CD4-positive, alpha-beta T cell treated with Interleukin-15 for 4 hours (primary cell): Measurements from ENCODE around the gene POLR3E.

Experiments
- DNase-seq: peaks from one replicate; pipeline ENCODE4 v3.0.0-alpha.2; 2020; ENCODE audit warnings: low spot score

Gene POLR3E, protein sequence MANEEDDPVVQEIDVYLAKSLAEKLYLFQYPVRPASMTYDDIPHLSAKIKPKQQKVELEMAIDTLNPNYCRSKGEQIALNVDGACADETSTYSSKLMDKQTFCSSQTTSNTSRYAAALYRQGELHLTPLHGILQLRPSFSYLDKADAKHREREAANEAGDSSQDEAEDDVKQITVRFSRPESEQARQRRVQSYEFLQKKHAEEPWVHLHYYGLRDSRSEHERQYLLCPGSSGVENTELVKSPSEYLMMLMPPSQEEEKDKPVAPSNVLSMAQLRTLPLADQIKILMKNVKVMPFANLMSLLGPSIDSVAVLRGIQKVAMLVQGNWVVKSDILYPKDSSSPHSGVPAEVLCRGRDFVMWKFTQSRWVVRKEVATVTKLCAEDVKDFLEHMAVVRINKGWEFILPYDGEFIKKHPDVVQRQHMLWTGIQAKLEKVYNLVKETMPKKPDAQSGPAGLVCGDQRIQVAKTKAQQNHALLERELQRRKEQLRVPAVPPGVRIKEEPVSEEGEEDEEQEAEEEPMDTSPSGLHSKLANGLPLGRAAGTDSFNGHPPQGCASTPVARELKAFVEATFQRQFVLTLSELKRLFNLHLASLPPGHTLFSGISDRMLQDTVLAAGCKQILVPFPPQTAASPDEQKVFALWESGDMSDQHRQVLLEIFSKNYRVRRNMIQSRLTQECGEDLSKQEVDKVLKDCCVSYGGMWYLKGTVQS

DNA sequence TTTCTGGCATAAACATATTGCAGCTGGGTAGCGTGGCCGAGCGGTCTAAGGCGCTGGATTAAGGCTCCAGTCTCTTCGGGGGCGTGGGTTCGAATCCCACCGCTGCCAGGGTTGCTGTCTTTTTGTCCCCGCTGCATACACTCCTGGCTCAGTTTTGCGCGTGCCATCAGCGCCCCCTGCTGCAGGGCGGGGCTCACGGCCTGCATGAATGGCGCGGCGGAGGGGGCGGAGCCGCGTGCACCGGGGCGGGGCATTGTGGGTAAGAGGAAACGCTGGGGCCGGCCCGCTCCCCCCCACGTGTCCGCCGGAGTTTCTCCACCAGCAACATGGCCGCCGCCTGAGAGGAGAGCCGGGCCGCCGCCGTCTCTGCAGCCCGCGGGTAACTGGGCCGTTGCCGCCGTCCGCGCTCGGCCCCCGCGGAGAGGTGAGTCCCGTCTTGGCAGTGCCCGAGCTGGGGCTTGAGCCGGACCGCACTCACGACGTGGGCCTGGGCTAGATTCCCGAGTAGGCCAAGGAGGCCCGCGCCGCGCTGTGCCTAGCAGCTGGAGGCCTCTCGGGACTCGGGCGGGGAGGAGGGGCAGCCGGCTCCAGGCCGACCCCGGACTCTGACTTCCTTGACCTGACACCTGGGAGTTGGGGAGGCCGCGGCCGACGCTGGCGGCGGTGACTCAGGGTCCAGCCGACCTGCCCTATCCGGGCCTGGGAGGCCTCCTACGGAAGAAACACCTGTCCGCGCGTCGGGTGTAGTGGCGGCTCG, at the start of gene POLR3E:
TSS of gene POLR3E (plus strand) at position 296 of the 757 bp plus-strand sequence. CDS start 5,560 bp downstream, outside the sequence.
- DNase-seq = peak; percentile 99

DNA sequence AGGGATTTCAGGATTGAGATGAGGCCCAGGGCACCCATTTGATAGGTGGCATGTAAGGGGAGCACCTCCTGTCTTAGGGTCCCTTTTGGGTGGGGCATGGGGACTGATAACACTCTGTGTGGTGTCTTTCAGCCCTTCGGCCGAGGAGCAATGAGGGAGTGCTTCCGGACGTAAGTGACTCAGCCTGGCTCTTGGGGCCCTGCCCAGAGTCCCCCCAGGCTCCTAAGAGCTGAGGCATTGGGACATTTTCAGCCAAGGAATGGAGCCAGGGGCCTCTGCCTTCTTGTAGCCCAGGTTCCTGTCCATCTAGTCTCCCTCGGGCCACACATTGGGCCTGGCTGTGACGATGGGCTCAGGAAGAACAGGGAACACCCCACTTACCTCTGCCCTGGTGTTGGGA, 46.7 kb upstream of the POLR3E start:
- DNase-seq = no peak

DNA sequence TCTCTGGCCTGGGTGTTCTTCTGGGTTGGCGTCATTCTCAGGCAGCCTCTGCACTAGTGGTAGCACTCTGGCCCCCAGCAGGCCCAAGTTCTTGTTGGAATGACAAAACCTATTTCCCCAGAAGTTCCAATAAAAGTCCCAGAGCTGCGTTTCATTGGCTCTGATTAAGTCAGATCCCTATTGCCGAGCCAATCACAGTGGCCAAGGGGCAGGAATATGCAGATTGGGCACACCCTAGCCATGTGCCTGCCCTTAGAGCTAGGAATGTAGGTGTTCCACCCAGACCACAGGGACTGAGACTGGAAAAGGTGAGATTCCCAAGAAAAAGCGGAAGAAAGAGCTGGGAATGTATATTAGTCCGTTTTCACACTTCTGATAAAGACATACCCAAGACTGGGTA, 44.9 kb upstream of the POLR3E start:
- DNase-seq = no peak

DNA sequence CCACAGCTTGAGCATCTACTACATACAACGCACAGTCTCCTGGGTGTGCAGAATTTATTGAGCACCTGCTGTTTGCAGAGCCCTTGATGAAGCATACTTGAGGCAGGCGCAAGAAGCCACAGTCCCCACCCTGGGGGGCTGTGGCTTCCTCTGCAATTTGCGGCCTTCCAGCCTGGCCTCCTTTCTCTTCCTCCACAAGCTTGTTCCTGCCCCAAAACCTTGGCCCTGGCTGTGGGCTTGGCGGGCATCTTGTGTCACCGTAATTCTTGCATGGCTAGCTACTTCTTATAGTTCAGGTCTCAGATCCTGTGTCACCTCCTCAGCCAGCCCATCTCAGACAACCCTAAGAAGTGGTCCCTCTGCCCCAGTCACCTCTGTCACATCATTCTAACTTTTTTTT, 43.9 kb upstream of the POLR3E start:
- DNase-seq = no peak

DNA sequence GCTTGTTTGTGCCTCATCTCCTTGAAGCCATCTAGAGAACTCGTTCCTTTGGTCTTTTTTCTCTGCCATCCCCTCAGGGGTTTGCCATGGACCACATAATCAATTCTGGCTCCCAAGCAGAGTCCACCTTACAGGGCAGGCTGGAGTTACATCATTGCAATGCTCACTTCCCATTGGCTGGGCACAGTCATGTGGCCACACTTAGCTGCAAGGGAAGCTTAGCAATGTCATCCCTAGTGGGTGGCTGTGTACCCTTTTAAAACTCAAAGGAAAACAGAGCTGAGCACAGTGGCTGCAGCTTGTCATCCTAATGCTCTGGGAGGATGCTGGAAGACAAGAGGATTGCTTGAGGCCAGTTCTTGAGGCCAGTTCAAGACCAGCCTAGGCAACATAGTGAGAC, 41.9 kb upstream of the POLR3E start:
- no peak for DNase-seq

DNA sequence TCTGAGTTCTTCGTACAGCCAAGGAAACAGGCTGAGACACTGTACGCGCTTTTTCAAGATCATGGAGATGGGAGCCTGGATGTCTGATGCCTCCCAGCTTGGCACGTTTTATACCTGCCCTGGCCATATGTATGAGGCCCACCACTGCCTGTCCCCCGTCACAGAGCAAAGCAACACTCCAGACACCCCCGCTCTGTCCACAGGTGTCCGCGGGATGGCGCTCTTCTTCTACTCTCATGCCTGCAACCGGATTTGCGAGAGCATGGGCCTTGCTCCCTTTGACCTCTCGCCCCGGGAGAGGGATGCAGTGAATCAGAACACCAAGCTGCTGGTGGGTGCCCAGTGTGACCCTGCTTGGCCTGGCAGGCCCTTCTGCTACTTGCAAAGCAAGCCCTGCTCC, 39.8 kb upstream of the POLR3E start:
- no peak for DNase-seq

DNA sequence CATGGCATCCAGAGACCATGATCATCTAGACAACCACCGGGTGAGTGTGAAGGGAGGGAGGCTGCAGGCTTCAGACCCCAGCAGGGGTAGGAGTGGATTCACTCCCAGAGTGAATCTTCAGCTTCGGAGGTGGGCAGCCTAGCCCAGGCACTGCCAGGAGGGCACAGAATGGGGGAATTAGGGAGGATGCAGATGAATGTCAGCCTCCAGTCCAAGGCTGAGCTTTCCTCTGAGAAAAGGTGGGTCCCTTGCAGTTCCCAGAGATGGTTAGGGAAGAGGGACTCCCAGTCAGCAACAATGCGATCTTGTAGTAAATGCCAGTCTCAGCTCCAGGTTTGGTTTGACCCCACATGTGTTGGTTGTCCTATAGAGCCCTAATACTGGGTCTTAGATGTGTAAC, 36.7 kb upstream of the POLR3E start:
- DNase-seq = no peak

DNA sequence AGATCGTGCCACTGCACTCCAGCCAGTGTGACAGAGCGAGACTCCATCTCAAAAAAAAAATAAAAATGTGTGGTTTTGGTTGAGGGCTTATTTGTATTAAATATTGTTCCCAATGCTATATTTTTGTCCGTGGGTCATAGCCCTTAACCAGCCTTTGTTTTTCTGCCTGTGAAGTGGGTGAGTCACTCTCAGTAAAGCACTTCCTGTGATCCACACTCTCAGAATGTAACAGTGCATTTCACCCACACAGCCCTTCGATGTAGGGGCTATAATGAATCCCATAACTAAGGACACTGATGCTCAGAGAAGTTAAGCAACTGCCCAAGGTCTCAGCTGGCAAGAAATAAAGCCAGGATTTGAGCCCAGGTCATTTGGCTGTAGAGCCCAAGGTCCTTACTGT, 34.7 kb upstream of the POLR3E start:
- DNase-seq = peak; percentile 34

DNA sequence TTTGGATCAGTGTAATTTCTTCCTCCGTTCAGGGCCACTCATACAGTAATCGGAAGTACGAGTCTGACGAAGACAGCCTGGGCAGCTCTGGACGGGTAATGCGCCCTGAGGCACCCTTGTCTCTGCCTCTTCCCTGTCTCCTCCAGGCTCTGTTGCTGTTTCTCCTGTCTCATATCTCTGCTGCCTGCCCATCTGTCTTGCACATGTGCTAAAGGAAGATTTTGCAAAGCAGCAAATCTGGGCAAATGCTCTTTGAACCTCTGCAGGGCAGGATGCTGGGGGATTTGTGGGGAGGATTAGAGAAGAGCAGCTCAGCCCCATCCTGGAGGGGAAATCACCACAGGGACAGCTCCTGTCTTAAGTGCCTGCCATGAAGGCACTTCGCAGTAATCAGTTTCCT, 32.4 kb upstream of the POLR3E start:
- DNase-seq = no peak

DNA sequence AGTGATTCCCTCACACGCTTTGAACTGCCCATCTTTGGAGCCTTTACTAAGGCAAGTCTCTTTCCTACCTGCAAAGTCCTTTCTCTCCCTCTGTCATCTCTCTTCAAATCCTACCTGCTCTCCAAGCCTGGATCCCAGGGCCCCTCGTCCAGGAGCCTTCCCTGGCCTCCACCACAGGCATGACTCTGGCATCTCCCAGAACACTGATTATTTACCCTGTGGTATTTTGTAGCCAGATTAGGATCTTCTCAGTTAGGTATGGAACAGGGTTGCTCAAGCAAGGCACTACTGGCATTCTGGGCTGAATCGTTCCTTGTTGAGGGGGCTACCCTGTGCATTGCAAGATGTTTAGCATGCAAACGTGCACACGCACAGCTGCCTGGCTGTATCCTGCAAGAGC, 31.9 kb upstream of the POLR3E start:
- no peak for DNase-seq

DNA sequence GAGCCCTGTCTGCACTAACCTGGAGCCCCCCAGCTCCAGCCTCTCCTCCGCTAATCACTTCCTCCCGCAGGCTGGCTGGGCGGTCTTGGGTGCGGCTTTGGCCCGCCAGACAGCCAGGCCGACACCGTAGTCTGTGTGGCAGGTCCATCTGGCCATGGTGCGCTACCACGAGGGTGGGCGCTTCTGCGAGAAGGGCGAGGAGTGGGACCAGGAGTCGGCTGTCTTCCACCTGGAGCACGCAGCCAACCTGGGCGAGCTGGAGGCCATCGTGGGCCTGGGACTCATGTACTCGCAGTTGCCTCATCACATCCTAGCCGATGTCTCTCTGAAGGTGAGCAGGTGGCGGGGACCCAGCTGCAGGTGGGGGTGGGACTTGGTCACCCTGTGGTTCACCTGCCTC, 30.7 kb upstream of the POLR3E start:
- no peak for DNase-seq

DNA sequence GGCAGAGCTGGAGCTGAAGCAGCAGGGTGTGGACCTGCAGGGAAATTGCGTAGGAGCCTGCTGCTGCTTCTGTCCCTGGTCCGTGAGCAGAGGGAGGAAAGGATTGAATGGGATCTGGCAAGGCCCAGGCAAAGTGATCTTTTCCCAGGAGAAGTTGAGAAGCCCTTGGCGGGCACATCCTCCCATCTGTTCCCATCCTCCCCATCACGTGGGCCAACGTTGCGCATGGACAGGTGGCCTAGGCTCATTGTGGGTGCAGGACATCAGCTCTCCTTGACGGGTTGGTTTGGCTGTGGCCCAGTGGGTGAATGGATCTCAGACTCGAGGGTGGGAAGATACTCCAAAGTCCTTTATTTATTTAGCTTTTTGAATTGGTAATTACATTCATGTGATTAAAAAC, 29.4 kb upstream of the POLR3E start:
- DNase-seq = no peak

DNA sequence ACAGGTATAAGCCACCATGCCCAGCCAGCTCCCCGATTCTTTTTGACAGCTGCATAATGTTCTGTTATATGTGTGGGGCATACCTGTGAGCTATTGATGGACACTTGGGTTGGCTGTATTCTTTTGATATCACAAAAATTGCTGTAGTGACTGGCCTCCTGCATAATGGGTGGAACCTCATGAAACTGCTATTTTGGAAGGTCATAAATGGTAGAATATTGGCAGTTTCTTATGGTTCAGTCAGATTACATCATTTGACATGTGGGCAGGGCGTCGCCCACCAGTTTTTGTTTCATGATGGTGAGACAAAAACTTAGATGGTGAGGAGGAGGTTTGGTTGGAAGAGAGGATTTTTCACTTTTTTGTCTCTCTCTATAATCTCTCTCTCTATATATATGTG, 26.7 kb upstream of the POLR3E start:
- no peak for DNase-seq

DNA sequence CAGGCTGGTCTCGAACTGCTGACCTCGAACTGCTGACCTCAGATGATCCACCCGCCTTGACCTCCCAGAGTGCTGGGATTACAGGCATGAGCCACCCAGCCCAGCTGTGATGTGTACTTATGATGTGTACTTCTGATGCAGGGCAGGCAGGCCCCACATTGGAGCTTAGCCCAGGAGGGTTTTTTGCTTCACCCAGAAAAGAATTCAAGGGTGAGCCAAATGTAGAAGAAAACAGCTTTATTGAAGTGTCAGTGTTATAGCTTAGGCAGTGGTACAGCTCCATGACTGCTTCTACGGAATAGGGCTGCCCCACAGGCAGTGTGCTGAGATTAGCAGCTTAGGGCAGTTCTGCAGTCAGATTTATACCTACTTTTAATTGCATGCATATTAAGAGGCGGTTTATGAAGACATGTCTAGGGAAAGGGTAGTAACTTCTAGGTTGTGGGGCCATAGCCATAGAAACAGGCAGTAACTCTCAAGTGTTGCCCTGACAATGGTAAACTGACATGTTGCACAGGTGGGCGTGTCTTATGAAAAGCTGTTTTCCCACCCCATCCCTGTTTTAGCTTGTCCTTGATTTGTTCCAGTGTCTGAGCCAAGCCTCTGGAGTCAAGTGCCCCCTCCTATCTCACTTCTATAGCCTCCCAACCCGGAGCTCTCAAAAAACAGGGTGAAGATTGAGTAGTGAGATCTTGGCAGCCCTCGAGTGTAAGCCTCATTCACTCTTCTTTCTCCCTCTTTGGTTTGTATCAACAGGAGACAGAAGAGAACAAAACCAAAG, 24.1 kb upstream of the POLR3E start:
- DNase-seq = no peak

DNA sequence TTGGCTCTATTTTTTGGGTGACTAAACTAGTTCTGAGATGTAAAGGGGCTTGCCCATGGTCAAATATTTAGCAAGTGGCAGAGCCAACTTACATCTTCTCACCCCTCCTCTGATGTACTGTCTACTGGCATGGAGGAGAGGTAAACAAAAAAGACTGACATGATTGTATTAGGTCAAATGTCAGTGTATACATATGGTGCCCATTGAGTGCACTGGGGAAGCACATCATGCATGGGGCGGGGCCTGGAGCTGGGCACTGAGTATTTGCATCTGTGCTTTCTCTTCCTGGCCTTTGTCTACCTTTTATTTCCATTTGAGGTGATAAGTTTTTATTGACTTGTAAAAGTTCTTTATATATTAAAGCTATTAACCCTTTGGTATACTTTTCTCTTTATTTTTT, 22.3 kb upstream of the POLR3E start:
- no peak for DNase-seq

DNA sequence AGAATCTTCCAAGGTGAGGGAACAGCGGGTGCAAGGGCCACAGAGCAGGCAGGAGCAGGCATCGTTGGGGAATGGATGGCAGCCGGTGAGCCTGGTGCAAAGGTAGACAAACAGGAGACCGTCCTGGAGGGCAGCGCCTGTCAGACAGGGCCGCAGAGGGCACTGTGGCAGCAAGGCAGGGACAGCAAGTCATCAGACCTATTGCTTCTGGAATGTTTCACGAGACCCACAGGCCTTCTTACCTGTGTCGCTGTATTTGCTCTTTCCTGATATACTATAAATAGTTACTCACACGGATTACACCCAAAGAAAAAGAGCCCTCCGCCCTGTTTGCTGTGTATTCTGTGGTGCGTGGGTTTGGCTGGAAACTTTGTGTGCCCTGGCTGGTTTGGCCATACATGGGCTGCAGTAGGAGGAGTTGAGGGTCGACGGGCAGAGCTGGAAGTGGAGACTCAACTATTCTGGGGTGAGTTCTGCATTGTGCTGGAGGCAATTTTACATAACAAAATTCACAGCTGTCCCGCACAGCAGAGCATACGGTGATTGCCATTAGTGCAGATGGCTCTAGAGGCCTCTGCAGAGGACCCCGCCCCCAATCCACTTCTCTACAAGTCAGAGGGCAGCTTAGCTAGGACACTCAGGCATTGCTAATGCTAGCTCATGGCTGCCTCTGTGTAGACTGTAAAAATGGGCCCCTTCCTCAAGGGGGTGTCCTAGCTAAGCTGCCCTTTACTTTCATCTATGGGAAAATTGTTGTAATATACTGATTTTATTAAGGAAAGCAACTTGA, 18.6 kb upstream of the POLR3E start:
- no peak for DNase-seq

DNA sequence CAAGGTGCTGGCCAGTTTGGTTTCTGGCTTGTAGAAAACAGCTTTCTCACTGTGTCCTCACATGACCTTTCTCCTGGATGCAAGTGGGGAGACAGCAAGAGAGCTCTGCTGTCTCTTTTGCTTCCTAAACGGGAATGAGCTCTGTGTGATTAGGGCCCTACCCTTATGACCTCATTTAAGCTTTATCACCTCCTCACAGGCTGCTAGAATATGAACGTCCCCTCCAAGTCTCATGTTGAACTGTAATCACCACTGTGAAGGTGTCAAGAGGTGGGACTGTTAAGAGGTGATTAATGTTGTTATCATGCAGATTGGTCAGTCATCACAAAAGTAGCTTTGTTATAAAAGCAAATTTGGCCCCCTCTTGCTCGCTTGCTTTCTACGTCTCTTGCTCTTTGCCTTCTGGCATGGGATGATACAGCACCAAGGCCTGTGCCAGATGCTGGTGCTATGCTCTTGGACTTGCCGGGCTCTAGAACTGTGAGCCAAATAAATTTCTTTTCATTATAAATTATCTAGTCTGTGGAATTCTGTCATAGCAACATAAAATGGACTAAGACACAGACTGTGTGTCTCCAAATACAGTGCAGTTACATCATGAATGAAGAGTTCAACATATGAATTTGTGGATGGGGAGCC, 14.8 kb upstream of the POLR3E start:
- DNase-seq = no peak

DNA sequence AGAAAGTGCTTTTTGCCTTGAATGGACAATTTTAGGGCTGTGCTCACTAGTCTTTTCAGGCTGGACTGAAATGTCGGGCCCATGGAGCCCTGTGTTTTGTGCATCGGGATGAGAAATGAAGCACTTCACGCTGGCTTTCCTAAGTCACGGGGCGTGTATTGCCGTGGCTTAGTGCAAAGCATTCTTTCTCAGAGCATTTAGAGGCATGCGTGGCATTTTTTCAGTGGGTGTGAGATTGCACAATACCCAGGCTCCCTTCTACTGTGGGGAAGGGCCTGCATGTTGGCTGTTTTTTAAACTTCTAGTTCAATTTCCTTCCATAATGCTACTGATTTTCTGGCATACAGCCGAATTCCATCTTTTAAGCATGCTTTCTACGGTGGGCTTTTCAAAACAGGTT, 12.6 kb upstream of the POLR3E start:
- DNase-seq = no peak

DNA sequence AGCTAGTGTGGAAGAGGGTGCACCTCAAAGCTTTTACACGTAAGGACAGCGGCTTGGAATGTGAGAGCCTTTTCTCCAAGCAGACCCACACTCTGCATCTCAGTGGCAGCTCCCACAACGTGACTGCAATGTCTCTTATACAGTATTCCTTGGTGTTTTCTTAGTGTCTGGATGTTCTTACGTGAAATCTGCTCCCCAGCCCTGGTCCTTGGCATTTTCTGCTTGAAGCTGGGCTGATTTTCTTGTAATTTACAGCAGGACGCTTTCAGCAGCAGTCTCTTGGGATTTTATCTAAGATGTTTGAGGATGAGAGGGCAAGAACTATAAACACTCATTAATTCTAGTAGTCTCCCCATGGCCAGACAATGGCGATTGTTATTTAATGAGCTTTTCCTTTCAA, 12.1 kb upstream of the POLR3E start:
- no peak for DNase-seq

DNA sequence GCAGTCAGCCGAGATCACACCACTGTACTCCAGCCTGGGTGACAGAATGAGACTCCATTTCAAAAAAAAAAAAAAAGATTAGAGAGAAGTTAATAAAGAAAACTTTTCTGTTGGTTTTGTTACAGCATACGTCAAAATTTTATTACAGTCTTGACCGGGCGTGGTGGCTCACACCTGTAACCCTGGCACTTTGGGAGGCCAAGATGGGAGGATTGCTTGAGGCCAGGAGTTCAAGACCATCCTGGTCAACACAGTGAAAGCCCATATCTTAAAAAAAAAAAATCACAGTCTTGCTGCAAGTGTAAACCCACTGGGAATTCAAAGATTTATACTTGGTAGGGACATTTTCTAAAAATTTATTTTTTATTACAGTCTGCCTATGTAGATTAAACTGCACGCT, 6.2 kb upstream of the POLR3E start:
- no peak for DNase-seq

DNA sequence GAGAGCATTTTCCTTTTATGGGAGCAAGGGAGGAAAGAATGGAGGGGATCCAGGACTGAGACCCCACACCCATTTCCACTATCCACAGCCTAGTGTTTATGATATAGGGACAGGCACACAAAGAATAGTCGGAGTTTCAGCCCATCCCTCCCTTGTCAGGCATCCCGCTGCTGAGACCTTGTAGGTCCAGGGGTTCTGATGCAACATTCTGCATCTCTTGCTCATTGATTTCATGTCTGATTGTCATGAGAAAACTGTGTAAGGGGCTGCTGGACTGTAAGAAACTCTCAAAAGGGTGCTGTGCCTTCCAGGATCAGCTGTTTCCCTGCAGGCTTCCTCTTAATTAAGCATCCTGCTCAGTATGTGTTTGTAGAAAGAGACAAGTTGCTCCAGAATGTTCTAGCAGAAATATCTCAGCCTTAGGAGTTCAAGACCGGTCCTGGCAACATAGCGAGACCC, 5.3 kb upstream of the POLR3E start:
- DNase-seq = no peak
